ENCODE data around the gene DCUN1D2.

- TF ChIP-seq CTCF (IDR thresholded peaks at IDR 0.05) (no peak), EP300 (IDR thresholded peaks at IDR 0.05; ENCODE audit: low read depth) (no peak), POLR2AphosphoS5 (IDR thresholded peaks at IDR 0.05) (no peak), POLR2A (IDR thresholded peaks at IDR 0.05) (no peak)
Measured at GRCh38 chr13:113415825-113416224, 74.7 kb downstream of the DCUN1D2 start.

All from transverse colon (tissue), 4 donors.